Hindlimb muscle (tissue), 1 donor: Measurements from ENCODE around the gene CTNNA2. TPM values are rescaled to one million over a fixed set of nuclear protein-coding genes. Genes with fewer than 3 reads are reported as not detected.
"Not testable (repeated sequence)": the region's sequence is repeated elsewhere in the genome, so short reads cannot be mapped to it uniquely, and the experiment has no call there.

Experiments used
- DNase-seq: peaks from one replicate; pipeline ENCODE4 v3.0.0-alpha.2; 2013
- polyA plus RNA-seq: library from polyadenylated mRNA; unstranded; fragments of 120-200 nt; gene quantifications from one replicate; pipeline ENCODE4 v1.2.1, GENCODE V29; 2013; ENCODE audit not compliant: insufficient read length

The CTNNA2 gene
- polyA plus RNA-seq, 1 donor: 0.59 TPM

- no peak for DNase-seq
Observed at GRCh38 chr2:80040226-80040625, 527.4 kb downstream of the CTNNA2 start.

- DNase-seq: no peak
Observed at GRCh38 chr2:80042635-80043034, 529.8 kb downstream of the CTNNA2 start.

- no peak for DNase-seq
Observed at GRCh38 chr2:80048296-80048695, 535.4 kb downstream of the CTNNA2 start.

GRCh38 chr2:80050246-80050645, 537.4 kb downstream of the CTNNA2 start:
- DNase-seq: no peak

GRCh38 chr2:80053522-80054345, 540.9 kb downstream of the CTNNA2 start:
- DNase-seq: no peak

- no peak for DNase-seq
Observed at GRCh38 chr2:80054346-80054675, 541.5 kb downstream of the CTNNA2 start.

- DNase-seq: peak; percentile 8
Observed at GRCh38 chr2:80057956-80058355, 545.1 kb downstream of the CTNNA2 start.

- no peak for DNase-seq
Observed at GRCh38 chr2:80058562-80058961, 545.7 kb downstream of the CTNNA2 start.

GRCh38 chr2:80059447-80059846, 546.6 kb downstream of the CTNNA2 start:
- no peak for DNase-seq

- DNase-seq: no peak
Observed at GRCh38 chr2:80061881-80062280, 549.0 kb downstream of the CTNNA2 start.

GRCh38 chr2:80062298-80062697, 549.4 kb downstream of the CTNNA2 start:
- no peak for DNase-seq

GRCh38 chr2:80068038-80068731, 555.3 kb downstream of the CTNNA2 start:
- DNase-seq: no peak

- no peak for DNase-seq
Observed at GRCh38 chr2:80070587-80070986, 557.7 kb downstream of the CTNNA2 start.

- DNase-seq: no peak
Observed at GRCh38 chr2:80071941-80072340, 559.1 kb downstream of the CTNNA2 start.

- peak; percentile 26 for DNase-seq
Observed at GRCh38 chr2:80073134-80073561, 560.3 kb downstream of the CTNNA2 start.

- DNase-seq: no peak
Observed at GRCh38 chr2:80074321-80075070, 561.6 kb downstream of the CTNNA2 start.

GRCh38 chr2:80075719-80076118, 562.9 kb downstream of the CTNNA2 start:
- DNase-seq: no peak

- no peak for DNase-seq
Observed at GRCh38 chr2:80078290-80079036, 565.6 kb downstream of the CTNNA2 start.

- DNase-seq: no peak
Observed at GRCh38 chr2:80080957-80081356, 568.1 kb downstream of the CTNNA2 start.

- no peak for DNase-seq
Observed at GRCh38 chr2:80086831-80087230, 574.0 kb downstream of the CTNNA2 start.

- no peak for DNase-seq
Observed at GRCh38 chr2:80091237-80091636, 578.4 kb downstream of the CTNNA2 start.

GRCh38 chr2:80092474-80092873, 579.6 kb downstream of the CTNNA2 start:
- DNase-seq: no peak

GRCh38 chr2:80098503-80098902, 585.7 kb downstream of the CTNNA2 start:
- DNase-seq: not testable (repeated sequence)
